Activated CD4-positive, alpha-beta T cell treated with anti-CD3 and anti-CD28 coated beads, Interleukin-2, amount 10 ng/mL, durations not matched to agents 7 days and 5 days (primary cell): Measurements from ENCODE around the gene PTGS2. TPM values are rescaled to one million over a fixed set of nuclear protein-coding genes. Genes with fewer than 3 reads are reported as not detected.

Experiments used
- CTCF ChIA-PET: fragments of 350-600 bp; sonication (Branson Sonifier 250); formaldehyde crosslinking; loops from one replicate; lab custom pipeline; 2021; ENCODE audit warnings: antibody characterized with exemption; lab: Charles Lee
- POLR2A ChIA-PET: fragments of 350-600 bp; sonication (Branson Sonifier 250); formaldehyde crosslinking; loops from one replicate; lab custom pipeline; 2021; ENCODE audit warnings: antibody characterized with exemption; lab: Charles Lee
- DNase-seq: peaks from one replicate; pipeline ENCODE4 v3.0.0-alpha.2; 2020
- H3K27ac Mint-ChIP-seq: one replicate; pipeline ENCODE4 v1.8.0; 2021; ENCODE audit warnings: mild to moderate bottlenecking, moderate library complexity, mixed read lengths
- H3K27me3 Mint-ChIP-seq: one replicate; pipeline ENCODE4 v1.8.0; 2021; ENCODE audit warnings: mixed read lengths
- H3K36me3 Mint-ChIP-seq: one replicate; pipeline ENCODE4 v1.8.0; 2021; ENCODE audit warnings: low read depth, mixed read lengths
- H3K4me1 Mint-ChIP-seq: one replicate; pipeline ENCODE4 v1.8.0; 2021; ENCODE audit warnings: mixed read lengths
- H3K4me3 Mint-ChIP-seq: one replicate; pipeline ENCODE4 v1.8.0; 2021; ENCODE audit warnings: mild to moderate bottlenecking, moderate library complexity, mixed read lengths
- H3K9me3 Mint-ChIP-seq: one replicate; pipeline ENCODE4 v1.8.0; 2021; ENCODE audit warnings: mixed read lengths
- total RNA-seq, 2 experiments: library from RNA; stranded (reverse); gene quantifications; one replicate each; pipeline ENCODE4 v1.2.3, GENCODE V29; 2021

Gene PTGS2
- total RNA-seq, 2 experiments from 2014 or later = not detected

- ChIA-PET CTCF (no interaction called here), POLR2A (no interaction called here)
- Mint-ChIP-seq H3K9me3 (no peaks in the 10 kb centered on the region), H3K4me3 (no peak overlapping the region), H3K4me1 (peaks cover 1% of the 10 kb centered on the region), H3K36me3 (no peaks in the 10 kb centered on the region), H3K27ac (no peak overlapping the region), H3K27me3 (peaks cover 24% of the 10 kb centered on the region)
- no peak for DNase-seq
Measured at GRCh38 chr1:186627019-186627418, 53.2 kb downstream of the PTGS2 start.

GRCh38 chr1:186626356-186626932, 53.8 kb downstream of the PTGS2 start:
- H3K9me3 Mint-ChIP-seq = no peaks in the 10 kb centered on the region
- peaks cover 24% of the 10 kb centered on the region for H3K27me3 Mint-ChIP-seq
- POLR2A ChIA-PET = no interaction called here
- CTCF ChIA-PET = no interaction called here
- H3K27ac Mint-ChIP-seq = no peak overlapping the region
- no peak for DNase-seq
- no peaks in the 10 kb centered on the region for H3K36me3 Mint-ChIP-seq
- peaks cover 4% of the 10 kb centered on the region for H3K4me1 Mint-ChIP-seq
- no peak overlapping the region for H3K4me3 Mint-ChIP-seq

- peaks cover 20% of the 10 kb centered on the region for H3K27me3 Mint-ChIP-seq
- CTCF ChIA-PET = no interaction called here
- peaks cover 3% of the 10 kb centered on the region for H3K9me3 Mint-ChIP-seq
- POLR2A ChIA-PET = no interaction called here
- no peak overlapping the region for H3K4me3 Mint-ChIP-seq
- H3K27ac Mint-ChIP-seq = no peak overlapping the region
- H3K36me3 Mint-ChIP-seq = no peaks in the 10 kb centered on the region
- DNase-seq = no peak
- peaks cover 26% of the 10 kb centered on the region for H3K4me1 Mint-ChIP-seq
Measured at GRCh38 chr1:186623551-186623950, 56.7 kb downstream of the PTGS2 start.

Other genes with a start within 250 kb of the PTGS2 start
- not detected for gene PDC, start 219.3 kb downstream of the PTGS2 start, total RNA-seq
- not detected for gene PLA2G4A, start 148.5 kb upstream of the PTGS2 start, total RNA-seq